HepG2 (cell line): ENCODE results near the gene TWNK. TPM values are rescaled to one million over a fixed set of nuclear protein-coding genes. Genes with fewer than 3 reads are reported as not detected.

ENCODE experiments used
- ATAC-seq: fragments of 200-7000 bp; cut with Tn5 transposase; 3 replicates; pipeline ENCODE4 v1.9.1; 2020; ENCODE audit warnings: mild to moderate bottlenecking, moderate library complexity
- BruUV-seq: library from RNA; stranded (reverse); fragments of 400-500 nt; replicated peaks from 2 replicates; lab custom pipeline; 2021; lab: Mats Ljungman, UMichigan
- CTCF ChIA-PET: fragments of 300-600 bp; formaldehyde crosslinking; extraction: SDS; loops from one replicate; lab custom pipeline; 2021; ENCODE audit warnings: low total read pairs, inconsistent platforms, low intra/inter-chr PET ratio; lab: Yijun Ruan, JAX
- POLR2A ChIA-PET: fragments of 350-600 bp; sonication (Branson Sonifier 250); formaldehyde crosslinking; loops from one replicate; lab custom pipeline; 2020; ENCODE audit warnings: antibody characterized with exemption, inconsistent platforms; lab: Yijun Ruan, JAX
- DNase-seq: peaks from one replicate; pipeline ENCODE4 v3.0.0-alpha.2; 2015; ENCODE audit warnings: low spot score
- FAIRE-seq: peaks from 3 replicates; lab custom pipeline; 2011; peaks lifted over from hg19 to GRCh38; lab: Jason Lieb, UNC
- H2AFZ ChIP-seq: one replicate; pipeline ENCODE4 v1.6.1; 2011; ENCODE audit warnings: low read length, inconsistent platforms
- H3K27ac ChIP-seq: fragments of 300-600 bp; 3 replicates; pipeline ENCODE4 v1.8.0; 2011; ENCODE audit warnings: mixed run types, mild to moderate bottlenecking, mixed read lengths, low read length, inconsistent platforms; ENCODE audit not compliant: insufficient read depth; ENCODE audit errors: extremely low read length
- H3K27me3 ChIP-seq, 2 experiments: fragments of 200-600 bp in 1 of 2; 2 replicates in 1 of 2; 3 replicates in 1 of 2; pipeline versions ENCODE4 v1.6.0 to v1.8.0; 2011; ENCODE audit warnings: low read length in 2 of 2, mild to moderate bottlenecking in 2 of 2, moderate library complexity in 2 of 2, inconsistent platforms in 1 of 2; ENCODE audit not compliant: insufficient read depth in 2 of 2, control insufficient read depth in 1 of 2
- H3K36me3 ChIP-seq, 2 experiments: fragments of 200-600 bp in 1 of 2; replicated peaks in 1 of 2; 2 replicates in 1 of 2; 3 replicates in 1 of 2; pipeline versions ENCODE4 v1.5.1 to v1.8.0; 2011; ENCODE audit warnings: low read length in 2 of 2, inconsistent platforms in 1 of 2; ENCODE audit not compliant: insufficient read depth in 2 of 2, control insufficient read depth in 1 of 2
- H3K4me1 ChIP-seq: 2 replicates; pipeline ENCODE4 v1.5.1; 2012; ENCODE audit warnings: low read length, inconsistent platforms; ENCODE audit not compliant: insufficient read depth
- H3K4me2 ChIP-seq: 2 replicates; pipeline ENCODE4 v1.6.0; 2011; ENCODE audit warnings: low read depth, low read length, inconsistent platforms
- H3K4me3 ChIP-seq, 3 experiments: fragments of 200-600 bp in 1 of 3; sonication (generic), shearing (Covaris generic) in 1 of 3; replicated peaks in 1 of 3; 2 replicates each; pipeline ENCODE4 v1.5.1; 2011 to 2016; ENCODE audit warnings: low read length in 3 of 3, inconsistent platforms in 2 of 3, low read depth in 2 of 3, mild to moderate bottlenecking in 2 of 3, control low read depth in 1 of 3, mixed read lengths in 1 of 3; ENCODE audit not compliant: insufficient read depth in 1 of 3
- H3K79me2 ChIP-seq: one replicate; pipeline ENCODE4 v1.6.1; 2011; ENCODE audit warnings: low read length, inconsistent platforms; ENCODE audit not compliant: insufficient read depth
- H3K9ac ChIP-seq: 2 replicates; pipeline ENCODE4 v1.6.0; 2011; ENCODE audit warnings: mild to moderate bottlenecking, low read depth, low read length, inconsistent platforms; ENCODE audit not compliant: insufficient read depth
- H3K9me3 ChIP-seq: 2 replicates; pipeline ENCODE4 v1.5.1; 2012; ENCODE audit warnings: mild to moderate bottlenecking, low read length
- H4K20me1 ChIP-seq: 2 replicates; pipeline ENCODE4 v1.6.0; 2011; ENCODE audit warnings: inconsistent platforms, mild to moderate bottlenecking, low read length, moderate library complexity; ENCODE audit not compliant: insufficient read depth
- CREM ChIP-seq, 2 experiments: sonication (generic) in 1 of 2; formaldehyde crosslinking in 1 of 2; IDR thresholded peaks; 2 replicates each; pipeline versions ENCODE4 v1.4.0 to v1.6.1; 2016 to 2020; ENCODE audit warnings: antibody characterized with exemption in 1 of 2, mild to moderate bottlenecking in 1 of 2, missing genetic modification reagents in 1 of 2
- KDM5A ChIP-seq: fragments of 200-600 bp; sonication (generic); IDR thresholded peaks from 2 replicates; pipeline ENCODE4 v1.7.0; 2018; ENCODE audit warnings: antibody characterized with exemption, mild to moderate bottlenecking, low read length, borderline replicate concordance
- NR1H2 ChIP-seq: sonication (generic); formaldehyde crosslinking; IDR thresholded peaks from 2 replicates; pipeline ENCODE4 v1.8.1; 2022; ENCODE audit warnings: low read depth, missing genetic modification reagents, borderline replicate concordance
- SATB2 ChIP-seq: sonication (generic); formaldehyde crosslinking; IDR thresholded peaks from 2 replicates; pipeline ENCODE4 v1.5.0; 2020; ENCODE audit warnings: missing genetic modification reagents
- ZBTB2 ChIP-seq: sonication (generic); formaldehyde crosslinking; IDR thresholded peaks from 2 replicates; pipeline ENCODE4 v1.8.0; 2022; ENCODE audit warnings: low read depth, missing genetic modification reagents
- ZFP41 ChIP-seq: sonication (generic); formaldehyde crosslinking; IDR thresholded peaks from 2 replicates; pipeline ENCODE4 v1.4.0; 2020; ENCODE audit warnings: mild to moderate bottlenecking, missing genetic modification reagents, borderline replicate concordance
- ZNF136 ChIP-seq: sonication (generic); formaldehyde crosslinking; IDR thresholded peaks from 2 replicates; pipeline ENCODE4 v1.8.1; 2022; ENCODE audit warnings: low read depth, mild to moderate bottlenecking, moderate library complexity, missing genetic modification reagents
- ZNF501 ChIP-seq: sonication (generic); formaldehyde crosslinking; IDR thresholded peaks from 2 replicates; pipeline ENCODE4 v1.5.1; 2020; ENCODE audit warnings: mild to moderate bottlenecking, moderate library complexity, missing genetic modification reagents
- ZNF740 ChIP-seq: sonication (generic); formaldehyde crosslinking; IDR thresholded peaks from 2 replicates; pipeline ENCODE4 v1.4.0; 2020; ENCODE audit warnings: missing genetic modification reagents
- WGBS: methylation state at CpG from one replicate; pipeline ENCODE4 v1.1.6; 2017; ENCODE audit warnings: low lambda C conversion rate; 5-methylcytosine and 5-hydroxymethylcytosine counted together
- in situ Hi-C: cut with HindIII; loops from 2 replicates; pipeline ENCODE4 v1.10.0; 2017; ENCODE audit warnings: low pct_unique_long_range_greater_than_20kb; ENCODE audit not compliant: extremely low pct_ligation_motif_present
- intact Hi-C: fragments of 100-400 bp; cut with micrococcal nuclease; formaldehyde crosslinking; loops from one replicate; pipeline ENCODE4 v1.10.0; 2022; ENCODE audit not compliant: unreplicated experiment
- polyA plus RNA-seq, 8 experiments: library from polyadenylated mRNA; depleted of rRNA in 3 of 8; stranded (reverse) in 7 of 8; unstranded in 1 of 8; fragments of >200 nt; fragmentation: Illumina TruSeq in 4 of 8; extraction: Trizol in 4 of 8; gene quantifications; 2 replicates each; pipeline versions ENCODE4 v1.2.1 to v1.2.3, GENCODE V29; 2011 to 2016; ENCODE audit warnings: low read depth in 4 of 8, missing spikeins in 1 of 8, mixed read lengths in 1 of 8; ENCODE audit not compliant: insufficient read depth in 1 of 8
- total RNA-seq, 5 experiments: library from RNA; depleted of rRNA; stranded (reverse); fragments of >200 nt; fragmentation: Illumina TruSeq; extraction: Trizol; gene quantifications; 2 replicates each; pipeline ENCODE4 v1.2.3, GENCODE V29; 2016; ENCODE audit warnings: low read depth in 1 of 5

The TWNK gene
- total and polyA plus RNA-seq, 2 of the 13 experiments (the other 11 are each of a cell fraction or from before 2014, with no cell fraction given): 10.7 to 16.5 TPM

- no peak for TF ChIP-seq ZNF136
- no peak for TF ChIP-seq ZNF740 (CRISPR knock-in tag)
- no peak for TF ChIP-seq KDM5A
- TF ChIP-seq NR1H2 (CRISPR knock-in tag): no peak
Measured at GRCh38 chr10:101022967-101023705, 35.8 kb downstream of the TWNK start (continued).

- WGBS: 62% methylated on average over 9 of the region's 10 CpGs
- FAIRE-seq (no peak), DNase-seq (no peak)
- no TSS peak for BruUV-seq
- POLR2A ChIA-PET: interaction anchor here (0.9 to 2.8 kb wide), 3 partner anchors 8 to 19 kb away, joined by 4 to 10 read pairs (median 5); no protein-coding TSS in a partner anchor
- no peak overlapping the region for H2AFZ ChIP-seq
- peaks cover 31% of the 10 kb centered on the region for H3K4me1 ChIP-seq
- in situ Hi-C loops: no loop called here
- no peaks in the 10 kb centered on the region for H3K36me3 ChIP-seq
- no peak overlapping the region for H3K4me3 ChIP-seq
- no peaks in the 10 kb centered on the region for H3K27me3 ChIP-seq
- H3K27ac ChIP-seq: no peak overlapping the region
- TF ChIP-seq ZNF501: no peak
- TF ChIP-seq SATB2 (CRISPR knock-in tag): no peak
- TF ChIP-seq ZFP41 (CRISPR knock-in tag): no peak
- no peak for TF ChIP-seq ZBTB2 (CRISPR knock-in tag)
- no peak for TF ChIP-seq CREM (IDR thresholded peaks at IDR 0.05)
- no peak for TF ChIP-seq CREM (CRISPR knock-in tag; IDR thresholded peaks at IDR 0.05)
- TF ChIP-seq, all 625 proteins: peak for 0
- H4K20me1 ChIP-seq: no peaks in the 10 kb centered on the region
- CTCF ChIA-PET: no interaction called here
- no peak for ATAC-seq
- H3K9me3 ChIP-seq: no peaks in the 10 kb centered on the region
- no peak overlapping the region for H3K9ac ChIP-seq
- intact Hi-C loops: no loop called here
- no peaks in the 10 kb centered on the region for H3K79me2 ChIP-seq
- no peak overlapping the region for H3K4me2 ChIP-seq
Measured at GRCh38 chr10:101027106-101027720, 39.9 kb downstream of the TWNK start.
